ENCODE measurements around the gene PRH2. TPM values are rescaled to one million over a fixed set of nuclear protein-coding genes. Genes with fewer than 3 reads are reported as not detected.

The PRH2 gene
- total RNA-seq (ENCODE audit: low replicate concordance) = not detected in 2 replicates

- DNase-seq (ENCODE audit: low read depth) = no peak
- no peak within 1 kb of the TSS for H3K4me3 ChIP-seq (ENCODE audit: low read depth, low read length)
- TF ChIP-seq, protein P1, sequence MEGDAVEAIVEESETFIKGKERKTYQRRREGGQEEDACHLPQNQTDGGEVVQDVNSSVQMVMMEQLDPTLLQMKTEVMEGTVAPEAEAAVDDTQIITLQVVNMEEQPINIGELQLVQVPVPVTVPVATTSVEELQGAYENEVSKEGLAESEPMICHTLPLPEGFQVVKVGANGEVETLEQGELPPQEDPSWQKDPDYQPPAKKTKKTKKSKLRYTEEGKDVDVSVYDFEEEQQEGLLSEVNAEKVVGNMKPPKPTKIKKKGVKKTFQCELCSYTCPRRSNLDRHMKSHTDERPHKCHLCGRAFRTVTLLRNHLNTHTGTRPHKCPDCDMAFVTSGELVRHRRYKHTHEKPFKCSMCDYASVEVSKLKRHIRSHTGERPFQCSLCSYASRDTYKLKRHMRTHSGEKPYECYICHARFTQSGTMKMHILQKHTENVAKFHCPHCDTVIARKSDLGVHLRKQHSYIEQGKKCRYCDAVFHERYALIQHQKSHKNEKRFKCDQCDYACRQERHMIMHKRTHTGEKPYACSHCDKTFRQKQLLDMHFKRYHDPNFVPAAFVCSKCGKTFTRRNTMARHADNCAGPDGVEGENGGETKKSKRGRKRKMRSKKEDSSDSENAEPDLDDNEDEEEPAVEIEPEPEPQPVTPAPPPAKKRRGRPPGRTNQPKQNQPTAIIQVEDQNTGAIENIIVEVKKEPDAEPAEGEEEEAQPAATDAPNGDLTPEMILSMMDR (IDR thresholded peaks at IDR 0.05; ENCODE audit: insufficient read depth, low read length) = no peak
These were observed at the start of gene PRH2 for GRCh38 chr12:10928746-10929286. Gene PRH2, plus strand, starts transcription at chr12:10929236. Its CDS starts 38 bp downstream, at chr12:10929274.

- H3K4me3 ChIP-seq (ENCODE audit: low read depth, low read length) = no peak within 1 kb of the TSS
- no peak for DNase-seq (ENCODE audit: low read depth)
- TF ChIP-seq, protein P1 (IDR thresholded peaks at IDR 0.05; ENCODE audit: insufficient read depth, low read length) = no peak
These were observed 44.8 kb upstream of the PRH2 start, which contains the start of gene PRH1 for GRCh38 chr12:10884086-10884725. Gene PRH1, minus strand, starts transcription at chr12:10884255. Its CDS starts 38 bp downstream, at chr12:10884217.

DNA sequence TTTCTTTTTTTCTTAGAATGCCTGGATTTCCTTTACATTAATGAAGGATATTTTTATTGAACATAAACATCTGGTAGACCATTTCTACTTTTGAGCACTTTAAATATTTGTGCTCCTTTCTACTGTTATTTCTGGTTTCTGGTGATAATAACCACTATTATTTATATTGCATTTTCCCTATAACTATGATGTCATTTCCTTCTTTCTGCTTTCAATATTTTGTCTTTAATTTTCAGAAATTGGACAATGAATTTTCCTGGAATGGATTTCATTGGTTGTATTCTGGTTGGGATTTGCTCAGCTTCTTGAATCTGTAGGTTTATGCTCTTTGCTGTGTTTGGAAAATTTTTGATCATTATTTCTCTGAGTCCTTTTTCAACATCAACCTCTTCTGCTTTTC, 39.8 kb upstream of the PRH2 start:
- TF ChIP-seq, protein P1 (IDR thresholded peaks at IDR 0.05; ENCODE audit: insufficient read depth, low read length) = no peak
- no peak overlapping the region for H3K4me3 ChIP-seq (ENCODE audit: low read depth, low read length)
- DNase-seq (ENCODE audit: low read depth) = no peak

DNA sequence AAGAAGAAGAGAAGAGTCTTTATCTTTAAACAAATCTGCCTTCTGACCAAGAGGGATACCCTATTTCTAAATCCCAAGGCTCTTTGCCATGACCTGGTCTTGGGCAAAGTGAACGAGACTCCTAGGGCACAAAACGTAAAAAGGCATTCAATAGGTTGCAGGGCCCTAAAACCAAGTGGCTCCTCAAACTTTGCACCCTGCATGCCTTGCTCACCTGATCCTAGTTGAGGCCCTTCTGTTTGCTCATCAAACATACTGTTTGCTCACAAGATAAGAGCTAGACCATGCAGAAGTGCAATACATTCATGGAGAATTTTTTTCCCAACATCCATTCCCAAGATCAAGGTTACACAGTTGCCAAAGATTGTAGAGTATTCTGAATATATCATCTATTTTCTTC, 37.1 kb upstream of the PRH2 start:
- DNase-seq (ENCODE audit: low read depth) = no peak
- TF ChIP-seq, protein P1 (IDR thresholded peaks at IDR 0.05; ENCODE audit: insufficient read depth, low read length) = no peak
- H3K4me3 ChIP-seq (ENCODE audit: low read depth, low read length) = no peak overlapping the region

DNA sequence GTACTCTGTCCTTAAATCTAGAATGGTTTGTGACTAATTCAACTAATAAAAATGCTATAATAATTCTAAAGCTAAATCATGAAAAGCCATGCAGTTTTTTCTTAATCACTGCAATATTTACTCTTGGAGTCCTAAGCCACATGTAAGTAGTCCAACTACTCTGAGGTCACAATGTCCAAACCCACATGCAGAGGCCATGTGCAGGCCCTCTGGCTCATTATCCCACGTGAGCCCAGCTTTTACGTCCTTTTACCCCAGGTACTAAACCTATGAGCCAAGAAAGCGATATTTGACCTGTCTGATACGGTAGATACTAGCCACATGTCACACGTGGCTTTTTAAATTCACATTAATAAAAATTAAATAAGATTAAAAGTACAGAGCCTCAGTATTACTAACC, 32.2 kb upstream of the PRH2 start:
- DNase-seq (ENCODE audit: low read depth) = no peak
- TF ChIP-seq, protein P1 (IDR thresholded peaks at IDR 0.05; ENCODE audit: insufficient read depth, low read length) = no peak

DNA sequence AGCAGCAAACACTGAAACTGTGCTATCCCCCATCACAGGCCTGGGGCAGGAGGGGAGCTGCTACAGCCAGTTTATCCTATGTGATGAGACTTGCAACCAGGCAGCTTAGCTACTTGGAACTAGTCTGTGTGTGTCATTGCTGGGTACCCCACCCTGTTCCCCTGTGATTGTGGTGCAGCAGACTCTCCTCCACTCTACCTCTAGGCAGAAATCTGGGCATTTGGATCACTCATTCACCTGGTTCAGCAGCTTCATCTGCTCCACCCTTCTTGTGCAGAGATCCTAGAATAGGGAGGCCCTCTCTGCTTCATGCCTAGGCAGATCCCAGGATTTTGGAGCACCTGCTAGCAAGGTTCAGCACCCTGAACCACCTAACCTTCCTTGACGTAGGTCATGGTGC, 28.5 kb upstream of the PRH2 start:
- TF ChIP-seq, protein P1 (IDR thresholded peaks at IDR 0.05; ENCODE audit: insufficient read depth, low read length) = no peak
- no peak for DNase-seq (ENCODE audit: low read depth)
- no peak overlapping the region for H3K4me3 ChIP-seq (ENCODE audit: low read depth, low read length)

More for the DNA sequence above, 32.2 kb upstream of the PRH2 start:
- H3K4me3 ChIP-seq (ENCODE audit: low read depth, low read length) = no peak overlapping the region
